Liver (tissue), 9 donors: ENCODE measurements around the gene DPPA5. TPM values are rescaled to one million over a fixed set of nuclear protein-coding genes. Genes with fewer than 3 reads are reported as not detected.

Experiments used
- DNase-seq: peaks from one replicate; pipeline ENCODE4 v3.0.0-alpha.2; 2017; ENCODE audit warnings: low spot score
- H3K27ac ChIP-seq, 2 donors: one replicate each; pipeline ENCODE4 v1.7.0; 2013; ENCODE audit warnings: inconsistent platforms in 2 of 2, low read length in 2 of 2, control low read depth in 1 of 2, low read depth in 1 of 2, mild to moderate bottlenecking in 1 of 2
- H3K27me3 ChIP-seq, 4 donors: one replicate each; pipeline versions ENCODE4 v1.6.1 to v1.7.0; 2013; ENCODE audit warnings: low read length in 3 of 4, inconsistent platforms in 1 of 4, mild to moderate bottlenecking in 1 of 4, moderate library complexity in 1 of 4; ENCODE audit not compliant: control insufficient read depth in 4 of 4, insufficient read depth in 4 of 4
- H3K36me3 ChIP-seq, 4 donors: one replicate each; pipeline versions ENCODE4 v1.6.1 to v1.7.0; 2013; ENCODE audit warnings: low read length in 3 of 4, mild to moderate bottlenecking in 3 of 4, low read depth in 1 of 4, moderate library complexity in 1 of 4; ENCODE audit not compliant: control insufficient read depth in 4 of 4, insufficient read depth in 3 of 4
- H3K4me1 ChIP-seq, 4 donors: one replicate each; pipeline versions ENCODE4 v1.6.1 to v1.7.0; 2013; ENCODE audit warnings: low read length in 3 of 4, mild to moderate bottlenecking in 3 of 4, moderate library complexity in 1 of 4; ENCODE audit not compliant: control insufficient read depth in 4 of 4, insufficient read depth in 4 of 4
- H3K4me3 ChIP-seq, 3 donors: one replicate each; pipeline versions ENCODE4 v1.6.1 to v1.7.0; 2013; ENCODE audit warnings: low read length in 3 of 3, control low read depth in 1 of 3, low read depth in 1 of 3, mild to moderate bottlenecking in 1 of 3
- H3K9ac ChIP-seq, 2 donors: one replicate each; pipeline ENCODE4 v1.7.0; 2013; ENCODE audit warnings: low read length in 2 of 2, mild to moderate bottlenecking in 2 of 2, moderate library complexity in 2 of 2, control low read depth in 1 of 2, low read depth in 1 of 2
- H3K9me3 ChIP-seq, 4 donors: one replicate each; pipeline versions ENCODE4 v1.6.1 to v1.7.0; 2013; ENCODE audit warnings: low read length in 3 of 4; ENCODE audit not compliant: control insufficient read depth in 4 of 4
- EGR1 ChIP-seq, 2 donors: IDR thresholded peaks; 2 replicates each; pipeline ENCODE4 v1.6.1; 2016 to 2018; ENCODE audit warnings: antibody characterized with exemption in 2 of 2, low read depth in 2 of 2
- FOXA1 ChIP-seq: IDR thresholded peaks from 2 replicates; pipeline ENCODE4 v1.6.1; 2016; ENCODE audit warnings: antibody characterized with exemption
- FOXA2 ChIP-seq: IDR thresholded peaks from 2 replicates; pipeline ENCODE4 v1.6.1; 2016; ENCODE audit warnings: antibody characterized with exemption
- GABPA ChIP-seq, 2 donors: IDR thresholded peaks in 1 of 2; conservative IDR thresholded peaks in 1 of 2; 2 replicates each; pipeline ENCODE4 v1.6.1; 2016; ENCODE audit warnings: antibody characterized with exemption in 2 of 2, mild to moderate bottlenecking in 1 of 2, moderate library complexity in 1 of 2
- HNF4A ChIP-seq, 2 donors: conservative IDR thresholded peaks; 2 replicates each; pipeline ENCODE4 v1.6.1; 2016; ENCODE audit warnings: antibody characterized with exemption in 2 of 2, mild to moderate bottlenecking in 2 of 2
- HNF4G ChIP-seq: IDR thresholded peaks from 2 replicates; pipeline ENCODE4 v1.6.1; 2016; ENCODE audit warnings: antibody characterized with exemption
- JUND ChIP-seq, 2 donors: IDR thresholded peaks; 2 replicates each; pipeline ENCODE4 v1.6.1; 2016; ENCODE audit warnings: antibody characterized with exemption in 2 of 2
- NR2F2 ChIP-seq: IDR thresholded peaks from 2 replicates; pipeline ENCODE4 v1.6.1; 2016; ENCODE audit warnings: antibody characterized with exemption
- RAD21 ChIP-seq, 2 donors: IDR thresholded peaks; 2 replicates each; pipeline ENCODE4 v1.6.1; 2016; ENCODE audit warnings: antibody characterized with exemption in 2 of 2, mild to moderate bottlenecking in 2 of 2
- RXRA ChIP-seq, 2 donors: IDR thresholded peaks; 2 replicates each; pipeline ENCODE4 v1.6.1; 2017 to 2018; ENCODE audit warnings: antibody characterized with exemption in 2 of 2, mild to moderate bottlenecking in 1 of 2
- SP1 ChIP-seq: IDR thresholded peaks from 2 replicates; pipeline ENCODE4 v1.6.1; 2018; ENCODE audit warnings: antibody characterized with exemption, mild to moderate bottlenecking
- TAF1 ChIP-seq: conservative IDR thresholded peaks from 2 replicates; pipeline ENCODE4 v1.6.1; 2016; ENCODE audit warnings: antibody characterized with exemption, mild to moderate bottlenecking
- YY1 ChIP-seq: IDR thresholded peaks from 2 replicates; pipeline ENCODE4 v1.6.1; 2016; ENCODE audit warnings: antibody characterized with exemption, mild to moderate bottlenecking
- WGBS: extraction: QIAGEN DNeasy Blood & Tissue Kit; methylation state at CpG from one replicate; pipeline ENCODE4 v1.1.7; 2013; 5-methylcytosine and 5-hydroxymethylcytosine counted together
- polyA plus RNA-seq, 2 donors: library from polyadenylated mRNA; stranded (reverse) in 1 of 2; unstranded in 1 of 2; fragments of 200-250 nt in 1 of 2; fragments of >200 nt in 1 of 2; fragmentation: Nextera tagmentation in 1 of 2; extraction: Ambion mirVana in 1 of 2; gene quantifications; one replicate each; pipeline versions ENCODE4 v1.2.1 to v1.2.3, GENCODE V29; 2013 to 2015
- total RNA-seq, 2 donors: library from RNA; depleted of rRNA; stranded (reverse); fragments of >200 nt; gene quantifications; one replicate each; pipeline ENCODE4 v1.2.3, GENCODE V29; 2014
- TF ChIP-seq, protein P1 (sequence below): IDR thresholded peaks from 2 replicates; pipeline ENCODE4 v1.6.1; 2016; ENCODE audit warnings: antibody characterized with exemption
- TF ChIP-seq, protein P2 (sequence below): IDR thresholded peaks from 2 replicates; pipeline ENCODE4 v1.6.1; 2016; ENCODE audit warnings: antibody characterized with exemption
- TF ChIP-seq, protein P3 (sequence below): IDR thresholded peaks from 2 replicates; pipeline ENCODE4 v1.6.1; 2016; ENCODE audit warnings: antibody characterized with exemption
- TF ChIP-seq, protein P4 (sequence below): fragments of 150-350 bp; IDR thresholded peaks from 2 replicates; pipeline ENCODE4 v1.5.1; 2017; ENCODE audit warnings: improper control_type of control experiment, low read depth, low read length; ENCODE audit not compliant: missing input control
- TF ChIP-seq, protein P5 (sequence below): IDR thresholded peaks from 2 replicates; pipeline ENCODE4 v1.6.1; 2016; ENCODE audit warnings: antibody characterized with exemption, mild to moderate bottlenecking
- donor health status: healthy.
- donor health status: healthy.
- donor health status: healthy.
- donor health status: healthy.
- donor health status: healthy.

Gene DPPA5, protein sequence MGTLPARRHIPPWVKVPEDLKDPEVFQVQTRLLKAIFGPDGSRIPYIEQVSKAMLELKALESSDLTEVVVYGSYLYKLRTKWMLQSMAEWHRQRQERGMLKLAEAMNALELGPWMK
- total RNA-seq: not detected
- polyA plus RNA-seq: not detected

DNA sequence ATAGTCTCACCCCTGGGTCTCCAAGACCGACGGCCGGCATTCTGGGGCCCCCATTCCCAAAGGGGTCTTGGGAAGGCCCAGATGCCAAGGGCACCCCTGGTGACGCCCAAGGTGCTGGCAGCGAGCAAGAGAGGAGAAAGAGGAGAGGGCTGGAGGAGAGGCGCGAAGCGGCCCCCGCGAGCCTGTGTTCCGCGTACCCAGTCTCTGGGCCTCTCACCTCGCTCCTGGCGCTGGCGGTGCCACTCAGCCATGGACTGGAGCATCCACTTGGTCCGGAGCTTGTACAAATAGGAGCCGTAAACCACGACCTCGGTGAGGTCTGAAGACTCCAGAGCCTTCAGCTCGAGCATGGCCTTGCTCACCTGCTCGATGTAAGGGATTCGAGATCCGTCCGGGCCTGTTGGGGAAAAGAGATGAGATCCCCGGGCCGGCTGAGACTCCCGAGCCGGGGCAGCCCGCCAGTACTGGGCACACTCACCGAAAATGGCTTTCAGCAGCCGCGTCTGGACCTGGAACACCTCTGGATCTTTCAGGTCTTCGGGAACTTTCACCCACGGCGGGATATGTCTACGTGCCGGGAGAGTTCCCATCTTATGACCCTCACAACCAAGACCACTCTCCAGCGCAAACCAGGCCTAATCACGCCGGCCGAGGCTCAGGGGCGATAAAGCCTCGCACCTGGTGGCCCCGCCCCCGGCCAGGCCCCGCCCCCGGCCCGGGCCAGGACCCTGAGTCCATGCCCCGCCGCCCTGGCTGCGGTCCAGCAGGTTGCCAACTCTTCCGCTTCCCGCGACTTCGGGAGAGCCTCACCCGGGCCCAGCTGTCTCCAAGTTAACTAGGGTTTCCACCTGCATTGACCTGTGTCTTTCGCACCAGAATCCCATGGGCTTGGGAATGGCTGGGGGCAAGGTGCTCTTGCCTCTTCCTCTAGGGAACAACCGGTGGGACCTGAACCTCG lies at the start of gene DPPA5:
Gene DPPA5 (minus strand): TSS at position 641 of the 958 bp plus-strand sequence. CDS start 51 bp downstream, at position 590.
- no peak within 1 kb of the TSS for H3K9ac ChIP-seq
- TF ChIP-seq FOXA2 (no peak), YY1 (no peak), FOXA1 (no peak), RAD21 (IDR thresholded peaks at IDR 0.05) (no peak), GABPA (IDR thresholded peaks at IDR 0.05 in 1 of 2, conservative IDR thresholded peaks at IDR 0.05 in 1 of 2) (no peak)
- TF ChIP-seq, protein P1, sequence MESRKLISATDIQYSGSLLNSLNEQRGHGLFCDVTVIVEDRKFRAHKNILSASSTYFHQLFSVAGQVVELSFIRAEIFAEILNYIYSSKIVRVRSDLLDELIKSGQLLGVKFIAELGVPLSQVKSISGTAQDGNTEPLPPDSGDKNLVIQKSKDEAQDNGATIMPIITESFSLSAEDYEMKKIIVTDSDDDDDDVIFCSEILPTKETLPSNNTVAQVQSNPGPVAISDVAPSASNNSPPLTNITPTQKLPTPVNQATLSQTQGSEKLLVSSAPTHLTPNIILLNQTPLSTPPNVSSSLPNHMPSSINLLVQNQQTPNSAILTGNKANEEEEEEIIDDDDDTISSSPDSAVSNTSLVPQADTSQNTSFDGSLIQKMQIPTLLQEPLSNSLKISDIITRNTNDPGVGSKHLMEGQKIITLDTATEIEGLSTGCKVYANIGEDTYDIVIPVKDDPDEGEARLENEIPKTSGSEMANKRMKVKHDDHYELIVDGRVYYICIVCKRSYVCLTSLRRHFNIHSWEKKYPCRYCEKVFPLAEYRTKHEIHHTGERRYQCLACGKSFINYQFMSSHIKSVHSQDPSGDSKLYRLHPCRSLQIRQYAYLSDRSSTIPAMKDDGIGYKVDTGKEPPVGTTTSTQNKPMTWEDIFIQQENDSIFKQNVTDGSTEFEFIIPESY: no peak
- TF ChIP-seq, protein P2, sequence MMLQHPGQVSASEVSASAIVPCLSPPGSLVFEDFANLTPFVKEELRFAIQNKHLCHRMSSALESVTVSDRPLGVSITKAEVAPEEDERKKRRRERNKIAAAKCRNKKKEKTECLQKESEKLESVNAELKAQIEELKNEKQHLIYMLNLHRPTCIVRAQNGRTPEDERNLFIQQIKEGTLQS: no peak
- TF ChIP-seq, protein P3, sequence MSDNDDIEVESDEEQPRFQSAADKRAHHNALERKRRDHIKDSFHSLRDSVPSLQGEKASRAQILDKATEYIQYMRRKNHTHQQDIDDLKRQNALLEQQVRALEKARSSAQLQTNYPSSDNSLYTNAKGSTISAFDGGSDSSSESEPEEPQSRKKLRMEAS: no peak
- WGBS: 73% methylated on average over 59 of the region's 59 CpGs

DNA sequence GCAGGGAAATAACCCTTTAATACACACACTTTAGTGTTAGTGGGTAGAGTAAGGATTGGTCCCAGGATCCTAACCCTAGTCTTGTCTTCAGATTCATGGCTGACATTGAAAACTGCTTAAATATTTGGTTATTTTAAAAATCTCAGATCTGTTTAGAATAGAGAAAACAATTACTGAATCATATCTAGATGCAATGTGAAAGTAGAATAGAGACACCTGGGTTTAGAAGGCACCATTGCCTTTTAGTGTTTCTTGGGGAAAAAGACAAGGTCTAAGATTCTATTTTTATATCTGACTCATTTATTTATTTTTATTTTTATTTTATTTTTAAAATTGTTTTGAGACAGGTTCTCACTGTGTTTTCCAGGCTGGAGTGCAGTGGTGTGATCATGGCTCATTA lies 46.6 kb upstream of the DPPA5 start:
- Histone ChIP-seq H3K27me3 (no peaks in the 10 kb centered on the region), H3K27ac (no peak overlapping the region), H3K4me1 (no peaks in the 10 kb centered on the region), H3K9me3 (no peaks in the 10 kb centered on the region), H3K4me3 (no peak overlapping the region), H3K36me3 (no peaks in the 10 kb centered on the region), H3K9ac (no peak overlapping the region)
- no peak for TF ChIP-seq TAF1
- TF ChIP-seq EGR1 (IDR thresholded peaks at IDR 0.05; ENCODE audit: low read depth in 2 of 2): no peak
- no peak for TF ChIP-seq FOXA2
- TF ChIP-seq, protein P4, sequence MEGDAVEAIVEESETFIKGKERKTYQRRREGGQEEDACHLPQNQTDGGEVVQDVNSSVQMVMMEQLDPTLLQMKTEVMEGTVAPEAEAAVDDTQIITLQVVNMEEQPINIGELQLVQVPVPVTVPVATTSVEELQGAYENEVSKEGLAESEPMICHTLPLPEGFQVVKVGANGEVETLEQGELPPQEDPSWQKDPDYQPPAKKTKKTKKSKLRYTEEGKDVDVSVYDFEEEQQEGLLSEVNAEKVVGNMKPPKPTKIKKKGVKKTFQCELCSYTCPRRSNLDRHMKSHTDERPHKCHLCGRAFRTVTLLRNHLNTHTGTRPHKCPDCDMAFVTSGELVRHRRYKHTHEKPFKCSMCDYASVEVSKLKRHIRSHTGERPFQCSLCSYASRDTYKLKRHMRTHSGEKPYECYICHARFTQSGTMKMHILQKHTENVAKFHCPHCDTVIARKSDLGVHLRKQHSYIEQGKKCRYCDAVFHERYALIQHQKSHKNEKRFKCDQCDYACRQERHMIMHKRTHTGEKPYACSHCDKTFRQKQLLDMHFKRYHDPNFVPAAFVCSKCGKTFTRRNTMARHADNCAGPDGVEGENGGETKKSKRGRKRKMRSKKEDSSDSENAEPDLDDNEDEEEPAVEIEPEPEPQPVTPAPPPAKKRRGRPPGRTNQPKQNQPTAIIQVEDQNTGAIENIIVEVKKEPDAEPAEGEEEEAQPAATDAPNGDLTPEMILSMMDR: no peak
- TF ChIP-seq FOXA1: no peak
- no peak for TF ChIP-seq HNF4A (conservative IDR thresholded peaks at IDR 0.05)
- TF ChIP-seq NR2F2: no peak
- TF ChIP-seq, protein P3: no peak
- TF ChIP-seq, protein P5, sequence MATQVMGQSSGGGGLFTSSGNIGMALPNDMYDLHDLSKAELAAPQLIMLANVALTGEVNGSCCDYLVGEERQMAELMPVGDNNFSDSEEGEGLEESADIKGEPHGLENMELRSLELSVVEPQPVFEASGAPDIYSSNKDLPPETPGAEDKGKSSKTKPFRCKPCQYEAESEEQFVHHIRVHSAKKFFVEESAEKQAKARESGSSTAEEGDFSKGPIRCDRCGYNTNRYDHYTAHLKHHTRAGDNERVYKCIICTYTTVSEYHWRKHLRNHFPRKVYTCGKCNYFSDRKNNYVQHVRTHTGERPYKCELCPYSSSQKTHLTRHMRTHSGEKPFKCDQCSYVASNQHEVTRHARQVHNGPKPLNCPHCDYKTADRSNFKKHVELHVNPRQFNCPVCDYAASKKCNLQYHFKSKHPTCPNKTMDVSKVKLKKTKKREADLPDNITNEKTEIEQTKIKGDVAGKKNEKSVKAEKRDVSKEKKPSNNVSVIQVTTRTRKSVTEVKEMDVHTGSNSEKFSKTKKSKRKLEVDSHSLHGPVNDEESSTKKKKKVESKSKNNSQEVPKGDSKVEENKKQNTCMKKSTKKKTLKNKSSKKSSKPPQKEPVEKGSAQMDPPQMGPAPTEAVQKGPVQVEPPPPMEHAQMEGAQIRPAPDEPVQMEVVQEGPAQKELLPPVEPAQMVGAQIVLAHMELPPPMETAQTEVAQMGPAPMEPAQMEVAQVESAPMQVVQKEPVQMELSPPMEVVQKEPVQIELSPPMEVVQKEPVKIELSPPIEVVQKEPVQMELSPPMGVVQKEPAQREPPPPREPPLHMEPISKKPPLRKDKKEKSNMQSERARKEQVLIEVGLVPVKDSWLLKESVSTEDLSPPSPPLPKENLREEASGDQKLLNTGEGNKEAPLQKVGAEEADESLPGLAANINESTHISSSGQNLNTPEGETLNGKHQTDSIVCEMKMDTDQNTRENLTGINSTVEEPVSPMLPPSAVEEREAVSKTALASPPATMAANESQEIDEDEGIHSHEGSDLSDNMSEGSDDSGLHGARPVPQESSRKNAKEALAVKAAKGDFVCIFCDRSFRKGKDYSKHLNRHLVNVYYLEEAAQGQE: no peak
- TF ChIP-seq SP1: no peak
- no peak for TF ChIP-seq RAD21 (IDR thresholded peaks at IDR 0.05)
- no peak for TF ChIP-seq JUND (IDR thresholded peaks at IDR 0.05)
- no peak for TF ChIP-seq YY1
- TF ChIP-seq, protein P2: no peak
- TF ChIP-seq, protein P1: no peak
- TF ChIP-seq HNF4G: no peak
- TF ChIP-seq GABPA (IDR thresholded peaks at IDR 0.05 in 1 of 2, conservative IDR thresholded peaks at IDR 0.05 in 1 of 2): no peak
- no peak for TF ChIP-seq RXRA (IDR thresholded peaks at IDR 0.05)
- no peak for DNase-seq

More for the DNA sequence above, at the start of gene DPPA5:
- H3K27ac ChIP-seq: no peak within 1 kb of the TSS
- no peak for DNase-seq
- no peaks in the 10 kb centered on the region for H3K4me1 ChIP-seq
- peaks cover 0 to 8% (median 2%) of the 10 kb centered on the region in 4 donors for H3K27me3 ChIP-seq
- no peak within 1 kb of the TSS for H3K4me3 ChIP-seq
- H3K36me3 ChIP-seq: no peaks in the 10 kb centered on the region
- H3K9me3 ChIP-seq: no peaks in the 10 kb centered on the region
